Tongue (tissue), 2 donors: ENCODE measurements around the gene SND1. TPM values are rescaled to one million over a fixed set of nuclear protein-coding genes. Genes with fewer than 3 reads are reported as not detected.
A peak's percentile ranks its signal among the peaks of the same experiment; 100 is the strongest.
"Not testable (repeated sequence)": the region's sequence is repeated elsewhere in the genome, so short reads cannot be mapped to it uniquely, and the experiment has no call there.

Experiments
- DNase-seq: peaks from one replicate; pipeline ENCODE4 v3.0.0-alpha.2; 2015
- total RNA-seq: library from RNA; depleted of rRNA; stranded (reverse); fragments of >200 nt; gene quantifications from one replicate; pipeline ENCODE4 v1.2.3, GENCODE V29; 2014

The SND1 gene
- total RNA-seq, 1 donor from 2014 or later = 111 TPM

DNA sequence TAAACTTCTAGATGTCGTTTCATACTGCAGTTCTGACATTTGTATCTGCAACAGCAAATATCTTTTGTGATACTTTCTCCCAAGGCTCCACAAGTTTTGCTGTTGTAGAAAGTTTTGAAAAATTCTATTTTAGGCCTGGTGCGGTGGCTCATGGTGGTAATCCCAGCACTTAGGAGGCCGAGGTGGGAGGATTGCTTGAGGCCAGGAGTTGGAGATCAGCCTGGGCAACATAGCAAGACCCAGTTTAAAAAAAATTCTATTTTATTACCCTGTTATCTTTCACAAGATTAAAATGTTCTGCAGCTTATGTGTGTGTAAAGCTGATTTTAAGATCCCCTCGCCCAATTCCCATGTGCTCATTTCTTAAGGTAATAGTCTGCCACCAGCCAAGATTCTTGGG, 1.4 kb downstream of the SND1 start:
- no peak for DNase-seq

DNA sequence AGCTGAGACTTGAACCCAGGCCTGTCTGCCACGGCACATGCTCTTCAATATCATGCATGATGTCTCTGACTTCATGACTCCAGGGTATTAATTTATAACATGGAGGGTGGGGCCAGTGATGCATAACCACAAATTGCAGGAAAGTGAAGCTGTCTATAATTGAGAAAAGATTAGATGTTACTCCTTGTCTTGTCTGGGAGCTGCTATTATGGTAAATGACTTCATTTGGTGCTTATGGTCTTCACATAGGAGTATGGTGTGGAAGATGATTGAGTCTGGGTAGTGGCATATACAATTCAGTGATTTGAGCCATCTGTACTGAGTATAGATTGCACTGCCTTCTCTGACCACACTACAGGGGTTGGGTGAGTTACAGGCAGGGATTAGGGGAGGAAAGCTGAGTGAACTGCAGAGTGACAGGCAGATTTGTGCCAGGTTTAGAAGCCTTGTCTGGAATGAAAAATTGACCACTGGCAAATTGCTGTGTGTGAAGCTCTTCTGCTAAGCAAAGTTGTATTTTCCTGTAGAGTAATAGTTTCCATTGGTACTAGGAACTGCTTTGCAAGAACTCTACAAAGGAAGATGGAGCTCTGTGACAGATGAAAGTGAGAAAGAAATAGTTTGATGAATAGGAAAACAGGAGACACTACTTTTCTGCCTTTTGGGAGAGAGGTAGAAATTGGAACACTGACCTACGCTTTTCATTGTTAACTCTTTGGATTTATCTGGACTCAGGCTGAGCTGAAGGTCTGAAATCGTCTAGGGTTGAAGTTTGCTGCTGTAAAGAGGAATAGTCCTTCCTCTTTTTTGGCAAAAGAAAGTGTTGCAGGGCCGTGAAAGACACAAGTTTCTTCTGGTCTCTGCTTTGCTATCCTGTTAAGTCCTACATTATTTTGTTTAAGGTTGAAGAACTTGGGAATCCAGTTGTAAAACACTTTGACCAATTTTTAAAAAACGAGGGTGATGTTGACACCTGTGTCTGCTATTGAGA, 2.7 kb downstream of the SND1 start:
- DNase-seq = no peak

DNA sequence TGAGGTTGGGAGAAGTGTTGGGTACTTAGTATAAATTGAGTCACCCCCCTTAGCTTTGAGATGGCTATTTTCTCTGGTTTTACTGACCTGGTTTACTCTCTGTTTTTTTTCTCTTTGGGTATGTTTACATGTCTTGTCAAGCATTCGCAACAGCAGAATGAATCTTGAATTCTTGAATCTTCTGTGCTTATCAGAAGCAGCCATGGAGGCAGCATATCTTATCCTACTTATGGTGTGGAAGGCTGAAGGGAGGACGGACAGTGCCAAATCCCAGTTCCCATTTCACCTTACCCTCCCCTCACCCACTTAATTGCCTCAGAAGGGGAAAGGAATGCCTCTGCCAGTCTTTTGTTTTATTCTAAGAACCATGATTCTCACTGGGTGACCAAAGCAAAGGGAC, 3.7 kb downstream of the SND1 start:
- no peak for DNase-seq

DNA sequence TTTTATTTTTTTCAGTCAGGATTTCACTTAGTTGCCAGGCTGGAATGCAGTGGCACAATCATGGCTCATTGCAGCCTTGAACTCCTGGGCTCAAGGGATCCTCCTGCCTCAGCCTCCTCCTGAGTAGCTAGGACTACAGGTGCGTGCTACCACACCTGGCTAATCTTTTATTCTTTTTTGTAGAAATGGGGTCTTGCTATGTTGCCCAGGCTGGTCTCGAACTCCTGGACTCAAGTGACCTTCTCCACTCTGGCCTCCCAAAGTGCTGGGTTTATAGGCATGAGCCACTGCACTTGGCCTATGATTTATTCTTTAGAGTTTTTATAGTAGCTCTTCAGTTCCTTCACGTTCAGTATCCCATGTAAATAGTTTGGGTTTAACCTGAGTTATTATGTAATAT, 5.5 kb downstream of the SND1 start:
- no peak for DNase-seq

DNA sequence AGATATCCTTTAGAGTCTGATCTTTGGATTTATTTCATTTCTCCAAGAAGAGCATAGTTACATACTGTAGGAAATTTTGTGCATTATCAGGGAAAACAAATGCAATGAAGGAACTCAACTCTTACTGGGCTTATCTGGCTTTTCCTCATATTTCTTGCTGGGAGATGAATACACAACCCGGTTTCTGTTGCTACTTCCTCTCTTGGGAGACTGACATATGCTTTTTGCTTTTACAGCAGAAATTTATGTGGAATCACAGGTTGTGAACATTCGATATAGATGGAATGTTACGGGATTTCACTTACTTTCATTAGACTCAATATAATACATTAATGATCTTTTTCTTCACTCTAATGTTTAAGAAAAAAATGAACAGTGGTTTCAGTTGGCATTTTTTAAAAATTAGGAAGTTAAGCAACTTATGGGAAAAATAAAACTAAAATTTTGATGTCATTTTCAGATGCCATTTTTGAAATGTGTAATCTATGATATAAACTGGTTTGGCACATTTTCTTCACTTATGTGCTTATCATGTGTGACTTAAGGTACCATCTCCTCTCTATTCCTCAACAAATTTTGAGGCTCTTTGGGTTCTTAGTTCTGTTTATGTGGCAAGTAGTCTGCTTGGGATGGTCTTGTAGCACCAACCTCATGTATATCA, 7.1 kb downstream of the SND1 start:
- no peak for DNase-seq

DNA sequence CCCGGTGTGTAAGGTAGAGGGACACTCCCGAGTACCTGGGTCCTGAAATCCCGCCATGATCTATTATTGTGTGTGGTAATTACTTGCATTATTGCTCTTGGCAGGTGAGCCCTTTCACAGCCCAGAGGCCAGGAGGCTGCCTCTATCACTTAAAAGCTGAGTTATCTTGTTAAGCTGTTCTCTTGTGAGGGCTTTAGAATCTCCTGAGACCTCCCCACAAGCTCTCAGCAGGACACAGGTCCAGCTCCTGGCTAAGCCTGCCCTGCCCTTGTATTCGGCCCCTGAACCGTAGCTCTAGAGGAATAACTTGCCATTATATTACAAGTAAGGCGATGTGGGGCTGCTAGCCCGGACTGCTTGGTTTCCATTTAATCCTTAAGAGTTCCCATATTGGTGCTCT, 13.9 kb downstream of the SND1 start:
- no peak for DNase-seq

DNA sequence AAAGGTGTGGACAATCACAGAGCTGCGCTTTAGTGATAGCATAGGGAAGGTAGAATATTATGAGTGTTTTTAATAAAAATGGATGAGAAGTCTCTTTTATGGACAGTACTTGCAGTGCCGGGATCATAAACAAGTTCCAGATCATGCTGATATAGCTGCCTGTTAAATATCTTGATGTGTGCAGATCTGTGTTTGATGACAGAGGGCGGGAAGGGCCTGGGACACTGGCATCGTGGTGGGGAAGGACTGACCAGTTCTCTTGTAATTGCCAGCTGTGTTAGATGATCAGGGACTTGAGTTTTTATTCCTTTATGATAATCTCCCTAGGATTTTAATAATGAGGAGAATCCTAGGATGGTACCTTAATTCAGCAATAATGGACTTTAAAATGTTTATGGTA, 14.6 kb downstream of the SND1 start:
- DNase-seq = no peak

DNA sequence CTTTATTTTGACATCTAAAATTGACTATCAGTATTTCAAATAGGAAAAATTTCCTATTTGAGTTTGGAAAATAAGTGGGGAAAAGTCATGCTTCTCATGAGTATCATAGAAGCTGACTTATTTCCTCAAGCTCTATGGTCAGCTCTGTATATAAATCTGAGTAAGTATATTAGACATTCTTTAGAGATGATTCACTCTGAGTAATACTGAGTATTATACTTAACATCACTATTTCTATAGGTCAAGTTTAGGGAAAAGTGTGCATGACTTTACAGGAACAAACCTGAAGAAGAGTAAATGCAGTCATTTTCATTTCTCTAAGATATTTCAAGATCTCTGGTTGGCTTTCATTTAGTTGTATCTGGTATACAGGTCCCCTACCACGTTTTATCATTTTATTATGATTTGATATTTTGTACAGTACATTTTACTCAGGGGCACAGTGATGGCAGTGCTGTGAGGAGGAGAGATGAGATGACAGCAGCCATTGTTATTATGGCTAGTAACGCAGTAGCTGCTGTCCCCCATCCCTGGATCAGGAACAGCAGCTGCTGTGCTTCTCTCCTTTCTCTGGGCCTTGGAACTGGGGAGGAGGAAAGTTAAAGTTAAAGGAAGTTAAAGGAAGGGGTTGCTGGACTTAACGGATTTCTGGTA, 15.2 kb downstream of the SND1 start:
- DNase-seq = peak; percentile 25

DNA sequence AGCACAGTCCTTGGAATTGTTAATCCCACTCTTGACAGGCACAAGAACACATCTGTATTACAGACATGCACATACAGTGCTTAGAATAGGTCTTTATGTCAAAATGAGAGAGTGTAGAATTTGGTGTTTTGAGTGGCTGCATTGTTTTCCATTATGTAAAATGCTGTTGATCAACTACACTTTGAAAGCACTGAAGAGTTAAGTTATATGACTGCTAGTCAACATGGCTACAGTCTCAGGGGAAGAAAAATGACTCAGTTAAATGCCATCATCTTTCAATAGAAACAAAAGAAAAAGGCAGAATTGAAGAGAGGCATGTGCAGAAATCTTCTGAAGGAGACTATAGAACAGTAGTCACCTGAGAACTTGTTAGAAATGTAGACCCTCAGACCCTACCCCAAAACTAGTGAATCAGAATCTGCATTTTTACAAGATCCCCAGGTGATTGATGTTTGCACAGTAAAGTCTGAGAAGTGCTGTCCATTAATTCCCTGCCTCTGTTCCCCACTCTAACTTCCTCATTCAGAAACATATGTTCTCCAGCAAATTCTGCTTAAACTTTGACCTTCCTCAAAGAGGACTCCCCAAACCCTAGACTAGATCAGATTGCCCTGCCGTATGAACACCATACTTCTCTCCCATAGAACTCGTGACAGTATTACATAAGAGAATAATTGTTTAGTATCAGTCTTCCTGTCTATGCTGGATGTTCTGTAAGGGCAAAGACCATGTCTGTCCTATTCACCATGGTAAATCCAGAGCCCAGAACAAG, 16.0 kb downstream of the SND1 start:
- DNase-seq = no peak

DNA sequence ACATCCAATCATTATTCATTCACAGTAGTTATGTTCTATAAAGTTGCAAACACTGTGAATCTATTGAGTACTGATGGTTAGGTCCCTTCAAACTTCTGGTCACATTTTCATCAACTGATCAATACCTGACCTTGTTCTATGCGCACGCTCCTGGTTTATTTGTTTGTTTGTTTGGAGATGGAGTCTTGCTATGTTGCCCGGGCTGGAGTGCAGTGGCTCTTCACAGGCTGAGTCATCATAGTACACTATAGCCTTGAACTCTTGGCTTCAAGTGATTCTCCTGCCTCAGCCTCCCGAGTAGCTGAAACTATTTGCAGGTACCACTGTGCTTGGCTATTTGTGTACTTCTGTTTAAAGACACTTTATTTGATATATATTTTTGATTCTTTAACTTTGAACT, 19.3 kb downstream of the SND1 start:
- no peak for DNase-seq

DNA sequence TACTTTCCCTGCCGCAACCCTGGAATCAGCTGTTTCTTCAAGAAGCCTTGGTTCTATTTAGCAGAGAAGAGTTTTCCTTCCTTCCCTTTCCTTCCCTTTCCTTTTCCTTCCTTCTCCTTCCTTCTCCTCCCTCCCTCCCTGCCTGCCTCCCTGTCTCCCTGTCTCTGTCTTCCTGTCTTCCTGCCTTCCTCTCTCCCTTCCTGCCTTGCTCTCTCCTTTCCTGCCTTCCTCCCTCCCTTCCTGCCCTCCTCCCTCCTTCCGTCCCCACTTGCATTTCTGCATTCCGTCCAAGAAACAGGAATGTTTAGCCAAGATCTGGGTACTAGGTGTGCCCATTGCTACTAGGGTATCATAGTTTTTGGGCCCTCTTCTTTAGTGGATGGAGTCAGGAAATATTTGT, 21.9 kb downstream of the SND1 start:
- no peak for DNase-seq

DNA sequence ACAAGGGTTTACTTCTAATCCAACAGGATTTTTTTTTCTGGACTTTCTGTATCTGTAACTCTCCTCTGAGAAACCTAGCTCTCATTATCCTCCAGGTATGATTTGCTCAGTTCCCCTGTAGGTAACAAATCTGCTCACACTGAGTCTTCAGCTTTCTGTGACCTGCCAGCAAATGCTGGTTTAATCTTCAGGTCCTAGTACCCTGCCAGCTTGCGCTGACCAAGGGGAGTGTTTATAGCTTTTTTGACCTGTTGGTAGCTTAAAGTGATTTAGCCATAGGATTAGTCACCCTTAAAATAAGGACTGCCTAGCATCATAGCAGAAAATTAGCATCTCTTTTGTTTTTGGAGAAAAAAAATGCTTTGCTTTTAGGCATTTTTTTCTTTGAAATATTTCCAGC, 22.4 kb downstream of the SND1 start:
- no peak for DNase-seq

DNA sequence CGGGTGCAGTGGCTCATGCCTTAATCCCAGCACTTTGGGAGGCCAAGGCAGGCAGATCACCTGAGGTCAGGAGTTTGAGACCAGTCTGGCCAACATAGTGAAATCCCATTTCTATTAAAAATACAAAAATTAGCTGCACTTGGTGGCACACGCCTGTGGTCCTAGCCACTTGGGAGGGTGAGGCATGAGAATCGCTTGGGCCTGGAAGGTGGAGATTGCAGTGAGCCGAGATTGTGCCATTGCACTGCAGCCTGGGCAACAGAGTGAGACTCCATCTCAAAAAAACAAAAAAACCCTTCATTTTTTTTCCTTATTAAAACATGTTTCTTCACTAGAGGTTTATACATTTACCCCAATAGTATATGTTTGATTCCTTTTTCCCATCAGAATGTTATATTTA, 22.9 kb downstream of the SND1 start:
- DNase-seq = not testable (repeated sequence)

DNA sequence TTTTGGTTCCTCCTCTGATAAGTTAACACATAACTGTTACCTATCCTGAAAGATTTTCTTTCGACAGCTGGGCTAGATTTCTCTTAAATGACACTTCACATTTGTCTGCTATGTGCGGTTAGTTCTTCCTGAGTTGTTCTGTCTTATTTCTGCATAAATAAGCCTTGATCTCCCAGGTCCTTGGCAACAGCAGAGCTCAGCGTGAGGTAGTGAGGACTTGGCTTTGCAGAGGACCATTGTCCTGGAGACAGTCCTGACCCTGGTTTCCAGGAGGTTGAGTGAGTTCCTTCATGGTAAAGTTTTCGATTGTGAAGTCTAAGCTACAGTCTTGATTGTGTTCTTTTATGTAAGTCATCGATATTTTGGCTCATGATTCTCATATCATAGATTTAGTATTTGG, 23.7 kb downstream of the SND1 start:
- DNase-seq = no peak

DNA sequence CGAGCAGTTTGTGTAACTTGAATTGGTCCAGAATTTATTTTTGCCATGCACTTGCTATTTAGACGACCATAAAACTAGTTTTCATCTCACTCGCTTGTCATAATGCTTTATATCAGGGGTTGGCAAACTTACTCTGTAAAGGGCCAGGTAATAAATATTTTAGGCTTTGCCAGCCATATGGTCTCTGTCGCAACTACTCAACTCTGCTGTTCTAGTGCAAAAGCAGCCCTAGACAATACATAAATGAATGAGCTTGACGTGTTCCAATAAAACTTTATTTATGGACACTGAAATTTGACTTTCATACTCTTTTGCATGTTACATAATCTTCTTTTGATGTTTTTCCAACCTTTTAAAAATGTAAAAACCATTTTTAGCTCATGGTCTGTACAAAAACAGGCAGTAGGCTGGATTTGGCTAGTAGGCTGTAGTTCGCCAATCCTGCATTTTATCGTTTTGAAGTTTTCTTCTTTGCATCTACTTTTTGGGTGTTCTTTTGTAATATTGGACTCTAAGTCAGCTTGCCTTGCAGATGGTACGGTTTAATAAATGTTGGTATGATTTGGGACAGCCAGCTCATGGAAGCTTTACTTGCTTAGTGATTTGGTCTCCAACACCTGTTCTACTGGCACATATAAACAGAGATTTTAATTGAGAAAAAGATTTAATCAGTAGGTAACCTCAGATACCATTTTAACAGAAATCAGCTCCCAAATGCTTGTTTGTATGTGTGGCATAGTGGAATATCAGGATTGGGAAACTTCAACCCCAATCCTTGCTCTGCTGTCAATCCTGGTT, 25.6 kb downstream of the SND1 start:
- DNase-seq = no peak

DNA sequence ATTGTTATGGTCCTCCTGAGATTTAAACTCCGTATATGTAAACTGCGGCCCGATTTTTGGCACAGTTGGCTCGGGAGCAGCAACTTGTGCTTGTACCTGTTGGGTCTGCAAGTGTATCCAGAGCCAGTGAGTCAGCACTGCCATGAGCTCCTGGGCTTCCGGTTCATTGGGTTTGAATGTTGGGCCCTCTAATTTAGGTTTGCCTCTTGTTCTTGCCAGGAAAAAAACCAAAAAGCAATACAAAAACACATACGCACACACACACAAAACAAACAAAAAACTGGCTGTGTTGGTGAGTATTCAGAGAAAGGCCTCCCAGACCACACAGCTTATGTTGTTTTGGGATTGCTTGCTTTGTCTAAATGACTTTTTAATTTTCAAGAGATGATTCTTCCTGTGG, 26.3 kb downstream of the SND1 start:
- DNase-seq = no peak

DNA sequence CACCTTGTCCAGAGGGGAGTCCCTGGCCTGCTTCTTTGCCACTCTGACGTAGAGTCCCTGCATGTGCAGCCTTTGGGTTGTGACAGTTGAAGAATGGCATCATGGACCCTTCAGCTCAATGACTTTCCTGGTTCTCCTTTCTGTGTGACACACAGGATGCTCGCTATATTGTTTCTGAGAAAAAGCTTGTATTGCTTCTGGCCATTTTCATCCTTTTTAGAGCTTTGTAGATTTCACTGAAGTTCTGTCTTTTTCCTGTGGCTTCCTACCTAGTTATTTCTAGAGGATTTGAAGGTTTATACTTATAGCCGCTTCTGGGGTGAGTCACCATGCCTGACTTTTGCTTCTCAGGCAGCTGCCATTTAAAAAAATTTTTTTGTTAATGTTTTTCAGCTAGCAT, 27.0 kb downstream of the SND1 start:
- DNase-seq = no peak

DNA sequence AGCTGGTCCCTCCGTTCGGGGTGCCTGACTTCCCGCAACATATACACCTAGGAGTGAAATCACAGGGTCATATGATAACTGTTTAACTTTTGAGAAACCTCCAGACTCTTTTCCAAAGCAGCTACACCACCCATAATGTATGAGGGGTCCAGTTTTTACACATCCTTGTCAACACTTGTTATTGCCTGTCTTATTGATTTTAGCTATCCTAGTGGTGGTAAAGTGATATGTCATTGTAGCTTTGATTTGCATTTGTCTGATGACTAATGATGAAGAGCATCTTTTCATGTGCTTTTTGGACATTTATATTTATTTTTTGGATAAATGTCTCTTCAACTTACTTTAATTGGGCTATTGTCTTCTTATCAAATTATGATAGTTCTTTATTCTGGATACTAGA, 29.0 kb downstream of the SND1 start:
- no peak for DNase-seq

DNA sequence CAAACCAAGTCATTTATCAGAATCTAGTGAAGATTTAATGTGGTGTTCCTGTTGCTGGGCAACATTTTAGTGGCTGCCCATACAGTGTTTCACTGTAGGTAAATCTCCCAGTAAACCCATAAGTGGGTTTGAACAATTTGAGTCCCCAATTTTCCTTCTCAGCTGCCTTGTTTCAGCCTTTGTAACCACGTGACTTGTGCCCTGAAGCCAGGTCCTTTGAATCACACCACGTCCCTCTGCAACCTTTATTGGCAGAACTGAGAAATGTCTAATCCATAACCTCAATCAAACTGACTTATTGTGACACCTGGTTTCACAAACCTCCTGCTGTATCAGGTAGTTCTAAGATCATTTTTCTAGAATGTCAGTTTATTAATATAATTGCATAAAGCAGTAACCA, 30.1 kb downstream of the SND1 start:
- DNase-seq = no peak

DNA sequence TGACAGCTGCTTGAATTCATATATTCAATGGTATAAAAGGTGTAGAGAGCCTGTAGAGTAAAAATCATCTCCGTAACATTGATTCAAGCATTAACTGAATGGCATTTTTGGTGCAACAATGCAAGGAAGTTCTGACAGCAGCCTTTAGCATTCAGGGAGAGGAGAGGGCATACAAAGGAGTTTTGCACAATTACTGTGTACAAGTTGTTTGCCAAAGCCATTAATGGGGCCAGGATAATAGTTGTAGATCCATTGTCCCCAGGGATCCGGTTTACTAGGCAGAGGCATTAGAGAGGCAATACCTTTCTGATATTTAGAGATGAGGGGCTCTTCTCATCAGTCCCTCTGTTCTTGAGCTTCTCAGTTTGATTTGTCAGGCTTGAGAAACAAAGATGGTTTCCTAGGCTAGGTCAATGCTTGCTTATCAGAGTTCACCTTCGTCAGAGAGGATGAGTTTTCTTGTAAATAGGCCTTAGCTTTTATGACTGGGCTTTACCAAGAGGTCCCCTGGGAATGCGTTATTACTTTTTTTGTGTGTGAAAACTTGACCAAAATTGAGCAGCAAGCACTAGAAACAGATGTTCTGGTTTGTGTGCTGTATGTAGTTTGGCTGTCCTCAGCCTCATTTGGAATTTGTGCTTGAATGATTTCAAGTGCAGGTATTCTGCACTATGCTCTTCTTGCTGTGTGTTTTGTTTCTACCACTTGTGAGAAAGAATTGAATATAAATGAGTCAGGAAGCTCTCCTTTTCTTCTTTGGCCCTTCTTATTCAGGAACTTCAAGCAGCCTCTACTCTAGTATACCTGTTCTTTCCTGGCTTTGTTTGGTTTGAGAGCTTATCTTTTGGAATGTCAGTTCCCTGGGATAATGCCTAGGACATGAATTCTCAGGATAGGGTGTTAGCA, 32.0 kb downstream of the SND1 start:
- DNase-seq = no peak
